Central memory CD8-positive, alpha-beta T cell (primary cell): ENCODE results near the gene CCDC69.
"Not testable (repeated sequence)": the region's sequence is repeated elsewhere in the genome, so short reads cannot be mapped to it uniquely, and the experiment has no call there.

ENCODE experiments used
- ATAC-seq: fragments of 150-1000 bp; cut with Tn5 transposase; replicated peaks from 2 replicates; pipeline ENCODE4 v1.10.0; 2022; ENCODE audit warnings: mild to moderate bottlenecking, moderate FRiP score, moderate number of reproducible peaks; ENCODE audit not compliant: poor library complexity, severe bottlenecking; ENCODE audit errors: extremely low read depth
- DNase-seq, 2 donors: peaks; one replicate each; pipeline ENCODE4 v3.0.0; 2021; ENCODE audit warnings: low spot score in 2 of 2
- H3K27ac Mint-ChIP-seq: one replicate; pipeline ENCODE4 v1.8.0; 2022; ENCODE audit warnings: low read depth, mild to moderate bottlenecking, moderate library complexity, mixed read lengths
- H3K27me3 Mint-ChIP-seq: one replicate; pipeline ENCODE4 v1.8.0; 2022; ENCODE audit warnings: mixed read lengths
- H3K36me3 Mint-ChIP-seq: one replicate; pipeline ENCODE4 v1.8.0; 2022; ENCODE audit warnings: mild to moderate bottlenecking, moderate library complexity, mixed read lengths; ENCODE audit not compliant: insufficient read depth
- H3K4me1 Mint-ChIP-seq: one replicate; pipeline ENCODE4 v1.8.0; 2022; ENCODE audit warnings: mixed read lengths
- H3K4me3 Mint-ChIP-seq: one replicate; pipeline ENCODE4 v1.8.0; 2022; ENCODE audit warnings: mild to moderate bottlenecking, moderate library complexity, mixed read lengths
- H3K9me3 Mint-ChIP-seq: one replicate; pipeline ENCODE4 v1.8.0; 2022; ENCODE audit warnings: mixed read lengths

Gene CCDC69

DNA sequence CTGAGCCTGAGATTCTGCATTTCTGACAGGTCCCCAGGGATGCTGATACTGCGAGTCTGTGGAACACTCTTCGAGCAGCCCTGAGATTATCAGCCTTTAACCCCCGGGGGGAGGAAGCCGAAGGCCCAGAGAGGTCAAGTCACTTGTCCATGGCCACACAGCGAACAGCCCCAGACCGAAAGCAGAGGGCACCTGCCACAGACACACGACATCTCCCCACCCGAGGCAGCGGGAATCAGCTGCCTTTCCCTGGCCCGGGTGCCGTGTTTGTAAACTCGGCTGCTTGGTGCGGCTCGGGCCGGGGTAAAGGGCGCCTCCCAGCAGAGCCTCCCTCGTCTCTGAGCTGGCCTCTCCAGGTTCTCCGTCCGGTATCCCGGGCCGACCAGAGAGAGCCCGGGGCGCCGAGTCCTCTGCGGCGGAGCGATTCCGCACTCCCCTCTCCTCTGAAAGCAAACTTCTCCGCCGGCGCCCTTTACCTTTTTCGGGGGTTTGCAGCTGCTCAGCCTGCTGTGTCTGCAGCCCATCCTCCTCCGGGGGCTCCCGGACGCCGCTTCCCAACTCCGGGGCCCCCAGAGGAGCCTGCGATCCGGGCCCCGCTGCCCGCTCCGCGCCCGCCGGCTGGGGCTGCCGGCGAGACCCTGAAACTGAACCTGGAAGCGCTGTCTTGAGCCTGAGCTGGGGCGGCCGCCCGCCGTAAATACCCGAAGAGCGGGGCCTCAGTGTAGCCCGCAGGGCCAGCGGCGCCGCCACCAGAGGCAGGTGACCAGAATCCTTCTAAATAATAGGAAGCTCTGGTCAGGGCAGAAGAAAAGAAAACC lies at the start of gene CCDC69:
Gene CCDC69, minus strand, starts transcription at position 646 of the 818 bp plus-strand sequence. Its CDS starts 122 bp downstream, at position 524.
- DNase-seq: peak in 1 of 2 donors; percentile 36
- Mint-ChIP-seq H3K4me1 (peaks cover 58% of the 10 kb centered on the region), H3K36me3 (peaks cover 11% of the 10 kb centered on the region), H3K27ac (peak within 1 kb of the TSS; percentile 85), H3K27me3 (no peaks in the 10 kb centered on the region), H3K9me3 (no peaks in the 10 kb centered on the region), H3K4me3 (peak within 1 kb of the TSS; percentile 85)
- peak; percentile 67 for ATAC-seq

- no peaks in the 10 kb centered on the region for H3K27me3 Mint-ChIP-seq
- H3K4me3 Mint-ChIP-seq: no peak overlapping the region
- ATAC-seq (no peak), DNase-seq (no peak)
- H3K4me1 Mint-ChIP-seq: no peaks in the 10 kb centered on the region
- no peak overlapping the region for H3K27ac Mint-ChIP-seq
- H3K9me3 Mint-ChIP-seq: no peaks in the 10 kb centered on the region
- H3K36me3 Mint-ChIP-seq: peaks cover 2% of the 10 kb centered on the region
Observed at GRCh38 chr5:151271336-151271735, 47.4 kb upstream of the CCDC69 start.

DNA sequence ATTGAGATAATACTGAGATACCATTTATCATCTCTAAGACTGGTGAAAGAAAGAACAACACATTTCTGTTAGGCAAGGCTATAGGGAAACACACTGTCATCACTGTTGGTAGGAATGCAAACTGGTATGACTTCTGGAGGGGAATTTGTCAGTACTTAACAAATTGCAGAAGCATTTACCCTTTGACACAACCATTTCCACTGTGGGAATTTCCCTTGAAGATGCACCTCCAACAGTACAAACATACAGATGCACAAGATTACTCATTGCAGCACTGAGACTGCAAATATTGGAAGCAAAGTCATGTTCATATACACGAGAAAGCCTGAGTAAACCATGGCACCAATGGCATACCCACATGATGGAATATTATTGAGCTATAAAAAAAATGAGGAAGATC lies 46.7 kb upstream of the CCDC69 start:
- H3K4me1 Mint-ChIP-seq: no peaks in the 10 kb centered on the region
- H3K27ac Mint-ChIP-seq: no peak overlapping the region
- no peaks in the 10 kb centered on the region for H3K9me3 Mint-ChIP-seq
- DNase-seq: no peak
- no peak overlapping the region for H3K4me3 Mint-ChIP-seq
- ATAC-seq: no peak
- peaks cover 6% of the 10 kb centered on the region for H3K36me3 Mint-ChIP-seq
- no peaks in the 10 kb centered on the region for H3K27me3 Mint-ChIP-seq

DNA sequence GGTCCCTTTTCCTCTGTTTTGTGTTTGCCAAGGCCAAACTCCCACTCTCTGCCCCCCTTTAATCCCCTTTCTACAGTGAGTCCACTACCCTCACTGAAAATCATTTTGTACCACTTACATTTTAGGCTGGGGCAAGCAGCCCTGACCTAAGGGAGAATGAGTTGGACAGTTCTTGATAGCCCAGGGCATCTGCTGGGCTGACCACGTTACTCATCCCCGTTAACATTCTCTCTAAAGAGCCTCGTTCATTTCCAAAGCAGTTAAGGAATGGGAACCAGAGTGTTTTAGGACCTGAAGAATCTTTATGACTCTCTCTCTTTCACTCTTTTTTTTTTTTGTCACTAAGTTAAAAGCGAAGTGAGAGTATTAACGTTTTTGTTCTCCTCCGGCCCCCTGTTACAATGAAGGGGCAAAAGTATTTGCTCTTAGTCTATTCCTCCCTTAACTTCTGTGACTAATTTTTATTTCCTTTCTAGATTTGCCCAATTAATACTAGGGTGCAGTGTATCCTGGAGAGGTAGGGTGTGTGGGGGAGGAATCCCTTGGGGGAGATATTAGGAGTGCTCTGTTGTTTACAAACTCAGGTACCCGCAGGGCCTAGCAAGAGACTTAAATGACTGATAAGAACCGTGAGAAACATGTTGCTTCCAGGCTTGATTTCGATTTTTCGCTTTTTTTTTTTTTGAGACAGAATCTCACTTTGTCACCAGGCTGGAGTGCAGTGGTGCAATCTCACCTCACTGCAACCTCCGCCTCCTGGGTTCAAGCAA lies 43.8 kb upstream of the CCDC69 start:
- Mint-ChIP-seq H3K4me1 (peaks cover 6% of the 10 kb centered on the region), H3K9me3 (no peaks in the 10 kb centered on the region), H3K4me3 (no peak overlapping the region), H3K27ac (no peak overlapping the region), H3K36me3 (peaks cover 6% of the 10 kb centered on the region), H3K27me3 (no peaks in the 10 kb centered on the region)
- DNase-seq (no peak), ATAC-seq (no peak)

- no peak overlapping the region for H3K4me3 Mint-ChIP-seq
- peak overlapping the region; percentile 38 for H3K27ac Mint-ChIP-seq
- no peak for ATAC-seq
- DNase-seq: no peak
- peaks cover 6% of the 10 kb centered on the region for H3K36me3 Mint-ChIP-seq
- H3K4me1 Mint-ChIP-seq: peaks cover 6% of the 10 kb centered on the region
- H3K27me3 Mint-ChIP-seq: no peaks in the 10 kb centered on the region
- no peaks in the 10 kb centered on the region for H3K9me3 Mint-ChIP-seq
Observed at GRCh38 chr5:151264113-151264512, 40.2 kb upstream of the CCDC69 start.

GRCh38 chr5:151262532-151262931 lies 38.6 kb upstream of the CCDC69 start:
- no peak for ATAC-seq
- Mint-ChIP-seq H3K4me1 (peaks cover 9% of the 10 kb centered on the region), H3K27me3 (no peaks in the 10 kb centered on the region), H3K27ac (no peak overlapping the region), H3K36me3 (peaks cover 5% of the 10 kb centered on the region), H3K4me3 (no peak overlapping the region), H3K9me3 (no peaks in the 10 kb centered on the region)
- no peak for DNase-seq

GRCh38 chr5:151259931-151260330 lies 36.0 kb upstream of the CCDC69 start:
- peaks cover 27% of the 10 kb centered on the region for H3K4me1 Mint-ChIP-seq
- peaks cover 1% of the 10 kb centered on the region for H3K36me3 Mint-ChIP-seq
- no peaks in the 10 kb centered on the region for H3K9me3 Mint-ChIP-seq
- no peaks in the 10 kb centered on the region for H3K27me3 Mint-ChIP-seq
- ATAC-seq: no peak
- no peak for DNase-seq
- no peak overlapping the region for H3K27ac Mint-ChIP-seq
- no peak overlapping the region for H3K4me3 Mint-ChIP-seq

GRCh38 chr5:151258816-151259215 lies 34.9 kb upstream of the CCDC69 start:
- peaks cover 27% of the 10 kb centered on the region for H3K4me1 Mint-ChIP-seq

GRCh38 chr5:151258201-151258611 lies 34.3 kb upstream of the CCDC69 start:
- DNase-seq (no peak), ATAC-seq (no peak)
- Mint-ChIP-seq H3K4me1 (peaks cover 32% of the 10 kb centered on the region), H3K36me3 (peaks cover 1% of the 10 kb centered on the region), H3K27me3 (no peaks in the 10 kb centered on the region), H3K27ac (no peak overlapping the region), H3K4me3 (no peak overlapping the region), H3K9me3 (no peaks in the 10 kb centered on the region)

More at GRCh38 chr5:151258816-151259215, 34.9 kb upstream of the CCDC69 start:
- Mint-ChIP-seq H3K27me3 (no peaks in the 10 kb centered on the region), H3K27ac (no peak overlapping the region), H3K36me3 (peaks cover 1% of the 10 kb centered on the region), H3K9me3 (no peaks in the 10 kb centered on the region), H3K4me3 (no peak overlapping the region)
- DNase-seq (no peak), ATAC-seq (no peak)

- ATAC-seq (no peak), DNase-seq (no peak)
- Mint-ChIP-seq H3K36me3 (peaks cover 3% of the 10 kb centered on the region), H3K9me3 (no peaks in the 10 kb centered on the region), H3K4me3 (no peak overlapping the region), H3K27ac (no peak overlapping the region), H3K4me1 (peaks cover 35% of the 10 kb centered on the region), H3K27me3 (no peaks in the 10 kb centered on the region)
Observed at GRCh38 chr5:151257731-151258181, 33.9 kb upstream of the CCDC69 start.

DNA sequence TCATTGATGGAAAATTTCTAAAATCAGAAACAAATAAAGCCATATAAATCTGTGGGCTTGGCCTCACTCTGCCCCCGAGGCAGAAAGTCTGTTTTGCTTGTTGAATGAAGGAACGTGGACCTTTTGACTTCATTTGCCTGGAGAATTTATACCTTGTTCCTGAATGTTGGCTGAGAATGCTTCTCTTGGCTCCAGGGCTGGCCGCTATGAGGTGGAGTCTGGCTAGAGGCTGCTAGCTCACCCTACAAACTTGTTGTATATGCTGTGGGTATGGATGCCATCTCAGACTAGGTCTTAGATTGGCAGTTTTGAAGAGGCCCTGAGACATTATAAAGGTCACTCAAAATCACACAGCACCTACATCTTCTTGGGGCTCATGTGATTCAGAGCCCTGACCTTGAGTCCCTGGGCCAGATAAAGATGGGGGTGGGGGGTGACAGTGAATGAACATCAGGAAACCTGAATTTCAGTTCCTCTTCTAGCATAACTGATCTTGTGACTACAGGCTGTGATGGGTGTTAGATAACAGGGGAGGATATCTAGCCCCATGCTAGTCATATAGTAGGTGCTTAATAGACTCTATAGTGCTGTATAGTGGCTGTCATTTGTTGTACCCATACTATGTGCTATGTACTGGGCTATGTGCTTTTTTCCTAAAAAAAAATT lies 31.9 kb upstream of the CCDC69 start:
- H3K4me3 Mint-ChIP-seq: no peak overlapping the region
- H3K27me3 Mint-ChIP-seq: no peaks in the 10 kb centered on the region
- no peaks in the 10 kb centered on the region for H3K9me3 Mint-ChIP-seq
- peaks cover 49% of the 10 kb centered on the region for H3K4me1 Mint-ChIP-seq
- no peak for ATAC-seq
- no peak overlapping the region for H3K27ac Mint-ChIP-seq
- DNase-seq: no peak
- H3K36me3 Mint-ChIP-seq: peaks cover 7% of the 10 kb centered on the region

DNA sequence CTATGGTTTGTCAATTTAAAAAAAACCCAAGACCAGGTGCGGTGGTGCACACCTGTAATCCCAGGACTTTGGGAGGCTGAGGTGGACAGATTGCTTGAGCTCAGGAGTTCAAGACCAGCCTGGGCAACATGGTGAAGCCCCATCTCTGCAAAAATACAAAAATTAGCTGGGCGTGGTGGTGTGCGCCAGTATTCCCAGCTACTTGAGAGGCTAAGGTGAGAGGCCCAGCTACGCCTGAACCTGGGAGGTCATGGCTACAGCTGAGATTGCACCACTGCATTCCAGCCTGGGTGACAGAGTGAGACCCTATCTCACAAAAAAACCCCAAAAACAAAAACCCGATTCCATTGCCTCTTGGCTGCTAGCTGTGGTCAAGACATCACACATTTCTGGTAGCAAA lies 31.1 kb upstream of the CCDC69 start:
- not testable (repeated sequence) for H3K36me3 Mint-ChIP-seq, H3K27me3 Mint-ChIP-seq, ATAC-seq, H3K9me3 Mint-ChIP-seq, H3K27ac Mint-ChIP-seq, DNase-seq, H3K4me3 Mint-ChIP-seq
- H3K4me1 Mint-ChIP-seq: peaks cover 55% of the 10 kb centered on the region
